Chondrocyte (in vitro differentiated cells): ENCODE measurements around the gene PHYKPL. TPM values are rescaled to one million over a fixed set of nuclear protein-coding genes. Genes with fewer than 3 reads are reported as not detected.

Experiments
- DNase-seq: peaks from one replicate; pipeline ENCODE4 v3.0.0; 2021; ENCODE audit warnings: mixed read lengths, low spot score
- H3K27ac Mint-ChIP-seq: one replicate; pipeline ENCODE4 v1.8.0; 2021; ENCODE audit warnings: mild to moderate bottlenecking, moderate library complexity, mixed read lengths; ENCODE audit not compliant: unreplicated experiment
- H3K27me3 Mint-ChIP-seq: 2 replicates; pipeline ENCODE4 v1.8.0; 2021; ENCODE audit warnings: low read depth, mixed read lengths
- H3K36me3 Mint-ChIP-seq: 2 replicates; pipeline ENCODE4 v1.8.0; 2021; ENCODE audit warnings: low read depth, mixed read lengths
- H3K4me1 Mint-ChIP-seq: 2 replicates; pipeline ENCODE4 v1.8.0; 2021; ENCODE audit warnings: low read depth, mild to moderate bottlenecking, mixed read lengths
- H3K4me3 Mint-ChIP-seq: one replicate; pipeline ENCODE4 v1.8.0; 2021; ENCODE audit warnings: mild to moderate bottlenecking, moderate library complexity, mixed read lengths; ENCODE audit not compliant: unreplicated experiment
- H3K9me3 Mint-ChIP-seq: 2 replicates; pipeline ENCODE4 v1.8.0; 2021; ENCODE audit warnings: low read depth, mixed read lengths
- total RNA-seq: library from RNA; stranded (reverse); gene quantifications from 3 replicates; pipeline ENCODE4 v1.2.1, GENCODE V29; 2021
- TF ChIP-seq, protein P1 (sequence below): fragments of 200-600 bp; sonication (generic); IDR thresholded peaks from 2 replicates; pipeline ENCODE4 v1.5.0; 2021; ENCODE audit warnings: antibody characterized with exemption, mild to moderate bottlenecking, moderate library complexity

Gene PHYKPL
- total RNA-seq, 1 donor from 2014 or later = 43.8 TPM

DNA sequence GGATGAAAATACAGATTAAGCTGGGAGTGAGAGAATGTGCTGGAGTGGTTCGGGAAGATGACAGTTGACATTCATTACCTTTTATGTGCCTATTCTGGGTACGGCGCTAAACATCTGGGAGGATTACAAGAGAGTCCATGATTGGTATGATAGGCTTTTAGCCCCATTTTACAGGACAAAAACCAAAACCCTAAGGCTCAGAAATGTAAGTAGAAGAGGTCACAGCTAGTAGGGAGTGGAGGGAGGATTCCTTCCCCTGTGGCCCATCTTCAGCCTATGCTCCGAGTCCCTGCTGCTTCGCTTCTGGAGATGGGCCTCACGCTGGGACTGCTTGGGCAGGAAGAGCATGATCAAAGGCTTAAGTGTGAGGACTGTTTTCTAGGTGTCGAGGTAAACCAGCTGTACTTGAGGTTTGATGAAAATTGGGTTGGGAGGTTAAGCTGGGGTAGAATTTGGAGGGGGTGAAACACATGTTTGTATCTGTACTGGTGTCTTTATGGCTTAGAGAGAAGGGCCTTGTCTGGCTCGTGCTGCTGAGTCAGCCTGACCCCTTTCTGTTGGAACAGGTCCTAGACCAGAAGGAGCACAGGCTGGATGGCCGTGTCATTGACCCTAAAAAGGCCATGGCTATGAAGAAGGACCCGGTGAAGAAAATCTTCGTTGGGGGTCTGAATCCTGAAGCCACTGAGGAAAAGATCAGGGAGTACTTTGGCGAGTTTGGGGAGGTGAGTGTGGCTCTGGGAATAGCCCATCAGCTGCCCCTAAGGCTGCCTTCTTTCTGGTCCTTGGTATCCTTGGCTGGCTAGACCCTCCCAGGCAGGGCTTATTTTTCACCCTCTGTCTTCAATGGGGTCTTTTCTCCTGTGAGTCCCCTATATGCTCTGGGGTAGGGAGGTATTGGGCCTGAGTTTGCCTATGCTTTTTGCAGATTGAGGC is 26.2 kb downstream of the PHYKPL start:
- Mint-ChIP-seq H3K36me3 (peaks cover 38% of the 10 kb centered on the region), H3K4me3 (peak overlapping the region; percentile 73), H3K9me3 (no peaks in the 10 kb centered on the region), H3K27ac (peak overlapping the region; percentile 81), H3K27me3 (no peaks in the 10 kb centered on the region), H3K4me1 (peaks cover 28% of the 10 kb centered on the region)
- DNase-seq = no peak
- TF ChIP-seq, protein P1, sequence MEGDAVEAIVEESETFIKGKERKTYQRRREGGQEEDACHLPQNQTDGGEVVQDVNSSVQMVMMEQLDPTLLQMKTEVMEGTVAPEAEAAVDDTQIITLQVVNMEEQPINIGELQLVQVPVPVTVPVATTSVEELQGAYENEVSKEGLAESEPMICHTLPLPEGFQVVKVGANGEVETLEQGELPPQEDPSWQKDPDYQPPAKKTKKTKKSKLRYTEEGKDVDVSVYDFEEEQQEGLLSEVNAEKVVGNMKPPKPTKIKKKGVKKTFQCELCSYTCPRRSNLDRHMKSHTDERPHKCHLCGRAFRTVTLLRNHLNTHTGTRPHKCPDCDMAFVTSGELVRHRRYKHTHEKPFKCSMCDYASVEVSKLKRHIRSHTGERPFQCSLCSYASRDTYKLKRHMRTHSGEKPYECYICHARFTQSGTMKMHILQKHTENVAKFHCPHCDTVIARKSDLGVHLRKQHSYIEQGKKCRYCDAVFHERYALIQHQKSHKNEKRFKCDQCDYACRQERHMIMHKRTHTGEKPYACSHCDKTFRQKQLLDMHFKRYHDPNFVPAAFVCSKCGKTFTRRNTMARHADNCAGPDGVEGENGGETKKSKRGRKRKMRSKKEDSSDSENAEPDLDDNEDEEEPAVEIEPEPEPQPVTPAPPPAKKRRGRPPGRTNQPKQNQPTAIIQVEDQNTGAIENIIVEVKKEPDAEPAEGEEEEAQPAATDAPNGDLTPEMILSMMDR = no peak

DNA sequence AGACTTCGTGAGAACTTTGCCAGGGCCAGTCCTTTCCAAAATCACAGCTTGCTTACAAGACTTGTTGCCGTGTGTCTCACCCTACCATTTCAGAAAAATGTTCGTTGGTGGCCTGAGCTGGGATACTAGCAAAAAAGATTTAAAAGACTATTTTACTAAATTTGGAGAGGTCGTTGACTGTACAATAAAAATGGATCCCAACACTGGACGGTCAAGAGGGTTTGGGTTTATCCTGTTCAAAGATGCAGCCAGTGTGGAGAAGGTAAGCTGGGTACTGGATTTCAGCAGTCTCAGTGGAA is 26.9 kb downstream of the PHYKPL start:
- Mint-ChIP-seq H3K36me3 (peaks cover 34% of the 10 kb centered on the region), H3K4me1 (peaks cover 28% of the 10 kb centered on the region), H3K9me3 (no peaks in the 10 kb centered on the region), H3K27me3 (no peaks in the 10 kb centered on the region), H3K4me3 (peak overlapping the region; percentile 73), H3K27ac (peak overlapping the region; percentile 81)
- no peak for DNase-seq
- TF ChIP-seq, protein P1 = no peak

DNA sequence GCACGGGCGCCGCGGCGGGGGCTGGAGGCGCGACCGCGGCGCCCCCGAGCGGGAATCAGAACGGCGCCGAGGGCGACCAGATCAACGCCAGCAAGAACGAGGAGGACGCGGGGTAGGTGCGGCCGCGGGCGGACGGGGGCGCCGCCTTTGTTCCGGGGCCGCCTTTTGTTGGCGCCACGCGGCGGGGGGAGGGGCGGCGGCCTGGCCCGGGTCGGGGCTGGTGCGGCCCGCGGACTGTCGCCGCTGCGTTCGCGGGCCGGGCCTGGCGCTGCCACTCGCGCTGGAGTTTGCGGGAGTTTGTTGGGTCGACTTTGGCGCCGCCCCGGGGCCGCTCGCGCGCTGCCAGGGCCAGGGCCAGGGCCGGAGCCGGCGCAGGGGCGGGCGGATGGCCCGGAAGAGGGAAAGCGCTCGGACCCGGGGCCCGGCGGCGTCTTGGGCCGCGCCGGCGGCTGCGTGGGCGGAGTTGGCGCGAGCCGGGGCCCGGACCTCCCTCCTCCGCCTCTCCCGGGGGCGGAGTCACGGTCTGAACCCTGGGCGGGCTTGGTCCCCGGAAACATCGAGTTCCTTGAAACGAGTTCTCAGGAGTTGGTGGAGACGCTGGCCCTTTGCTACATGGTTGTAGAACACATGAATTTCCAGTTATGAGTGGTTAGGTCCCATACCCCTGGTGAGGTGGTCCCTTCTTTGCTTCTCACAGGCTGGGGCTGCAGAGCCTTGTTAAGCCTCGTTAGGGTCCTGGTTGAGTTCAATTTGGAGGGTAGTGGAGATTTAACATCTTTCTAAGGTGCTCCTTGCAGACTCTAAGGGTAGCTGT is 27.5 kb downstream of the PHYKPL start:
- DNase-seq = no peak
- Mint-ChIP-seq H3K4me3 (peak overlapping the region; percentile 88), H3K27me3 (no peaks in the 10 kb centered on the region), H3K36me3 (peaks cover 32% of the 10 kb centered on the region), H3K9me3 (no peaks in the 10 kb centered on the region), H3K27ac (peak overlapping the region; percentile 28), H3K4me1 (peaks cover 28% of the 10 kb centered on the region)
- TF ChIP-seq, protein P1 = peak; percentile 28

DNA sequence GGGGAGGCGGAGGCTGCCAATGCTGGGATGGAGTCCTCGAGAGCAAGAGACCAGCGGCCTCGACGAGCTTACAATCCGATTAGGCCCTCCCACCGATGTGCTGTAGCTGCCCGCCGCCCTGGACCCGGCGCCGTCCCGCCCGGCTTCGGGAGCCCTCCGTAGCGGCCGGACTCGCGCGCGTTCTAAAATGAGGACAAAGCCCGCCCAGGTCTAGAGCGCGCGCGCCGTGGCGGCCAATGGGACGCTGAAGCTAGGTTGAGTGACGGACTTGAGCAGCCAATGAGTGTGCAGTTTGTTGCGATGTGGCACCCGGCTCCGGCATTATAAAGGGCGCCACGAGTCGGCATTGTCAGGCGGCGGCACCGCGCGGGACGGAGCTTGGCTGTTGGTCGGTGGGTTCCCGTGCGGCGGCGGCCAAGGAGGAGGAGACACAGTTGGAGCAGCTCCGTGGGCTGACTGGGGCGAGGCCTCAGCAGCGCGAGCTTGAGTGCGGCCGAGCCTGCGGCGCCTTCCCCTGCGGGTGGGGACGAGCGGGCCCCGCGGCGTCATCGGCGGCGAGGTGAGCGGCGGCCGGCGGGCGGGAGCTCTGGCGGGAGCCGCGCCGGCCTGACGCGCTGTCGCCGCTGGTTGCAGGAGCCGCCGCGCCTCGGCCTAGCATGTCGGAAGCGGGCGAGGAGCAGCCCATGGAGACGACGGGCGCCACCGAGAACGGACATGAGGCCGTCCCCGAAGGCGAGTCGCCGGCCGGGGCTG is 28.2 kb downstream of the PHYKPL start, which contains the start of gene HNRNPAB:
Gene HNRNPAB, plus strand, starts transcription at position 352 of the 753 bp plus-strand sequence. Its CDS starts 305 bp downstream, at position 657.
- peaks cover 25% of the 10 kb centered on the region for H3K36me3 Mint-ChIP-seq
- DNase-seq = peak; percentile 97
- peak within 1 kb of the TSS; percentile 95 for H3K27ac Mint-ChIP-seq
- H3K27me3 Mint-ChIP-seq = no peaks in the 10 kb centered on the region
- peak within 1 kb of the TSS; percentile 88 for H3K4me3 Mint-ChIP-seq
- H3K4me1 Mint-ChIP-seq = peaks cover 28% of the 10 kb centered on the region
- TF ChIP-seq, protein P1 = no peak
- no peaks in the 10 kb centered on the region for H3K9me3 Mint-ChIP-seq
